ENCODE data around the gene MKNK2.
A peak's percentile ranks its signal among the peaks of the same experiment; 100 is the strongest.

The MKNK2 gene

GRCh38 chr19:2022289-2022688 is 28.8 kb downstream of the MKNK2 start:
- Histone ChIP-seq H3K27ac (ENCODE audit: low read length) (no peak overlapping the region), H3K27me3 (ENCODE audit: insufficient read depth, low read length) (no peaks in the 10 kb centered on the region), H3K4me1 (ENCODE audit: insufficient read depth, low read length) (no peaks in the 10 kb centered on the region), H3K36me3 (ENCODE audit: insufficient read depth, low read depth, low read length) (no peaks in the 10 kb centered on the region), H3K9me3 (ENCODE audit: insufficient read depth, low read depth, low read length) (0 out of 2 replicates have a peak, but pooled peaks cover 6% of the 10 kb centered on the region), H3K9ac (ENCODE audit: low read depth, low read length) (no peak overlapping the region), H3K4me3 (ENCODE audit: low read length) (no peak overlapping the region)

GRCh38 chr19:2021453-2022140 is 29.4 kb downstream of the MKNK2 start:
- no peaks in the 10 kb centered on the region for H3K36me3 ChIP-seq (ENCODE audit: insufficient read depth, low read depth, low read length)
- no peaks in the 10 kb centered on the region for H3K27me3 ChIP-seq (ENCODE audit: insufficient read depth, low read length)
- no peaks in the 10 kb centered on the region for H3K4me1 ChIP-seq (ENCODE audit: insufficient read depth, low read length)
- H3K9ac ChIP-seq (ENCODE audit: low read depth, low read length) = no peak overlapping the region
- no peak overlapping the region for H3K4me3 ChIP-seq (ENCODE audit: low read length)
- no peak overlapping the region for H3K27ac ChIP-seq (ENCODE audit: low read length)
- 0 out of 2 replicates have a peak, but pooled peaks cover 6% of the 10 kb centered on the region for H3K9me3 ChIP-seq (ENCODE audit: insufficient read depth, low read depth, low read length)

- H3K27ac ChIP-seq (ENCODE audit: low read length) = no peak overlapping the region
- H3K36me3 ChIP-seq (ENCODE audit: insufficient read depth, low read depth, low read length) = no peaks in the 10 kb centered on the region
- no peak overlapping the region for H3K9ac ChIP-seq (ENCODE audit: low read depth, low read length)
- no peak overlapping the region for H3K4me3 ChIP-seq (ENCODE audit: low read length)
- H3K9me3 ChIP-seq (ENCODE audit: insufficient read depth, low read depth, low read length) = no peaks in the 10 kb centered on the region
- no peaks in the 10 kb centered on the region for H3K27me3 ChIP-seq (ENCODE audit: insufficient read depth, low read length)
- no peaks in the 10 kb centered on the region for H3K4me1 ChIP-seq (ENCODE audit: insufficient read depth, low read length)
Measured at GRCh38 chr19:2018752-2019151, 32.3 kb downstream of the MKNK2 start.

- Histone ChIP-seq H3K4me1 (ENCODE audit: insufficient read depth, low read length) (no peaks in the 10 kb centered on the region), H3K9me3 (ENCODE audit: insufficient read depth, low read depth, low read length) (no peaks in the 10 kb centered on the region), H3K27ac (ENCODE audit: low read length) (no peak overlapping the region), H3K36me3 (ENCODE audit: insufficient read depth, low read depth, low read length) (no peaks in the 10 kb centered on the region), H3K4me3 (ENCODE audit: low read length) (no peak overlapping the region), H3K27me3 (ENCODE audit: insufficient read depth, low read length) (no peaks in the 10 kb centered on the region), H3K9ac (ENCODE audit: low read depth, low read length) (no peak overlapping the region)
Measured at GRCh38 chr19:2016041-2016807, 34.8 kb downstream of the MKNK2 start.

- Histone ChIP-seq H3K9me3 (ENCODE audit: insufficient read depth, low read depth, low read length) (no peaks in the 10 kb centered on the region), H3K36me3 (ENCODE audit: insufficient read depth, low read depth, low read length) (no peaks in the 10 kb centered on the region), H3K4me3 (ENCODE audit: low read length) (peak within 1 kb of the TSS; percentile 64), H3K4me1 (ENCODE audit: insufficient read depth, low read length) (no peaks in the 10 kb centered on the region), H3K27ac (ENCODE audit: low read length) (no peak within 1 kb of the TSS), H3K9ac (ENCODE audit: low read depth, low read length) (peak within 1 kb of the TSS; percentile 66; the same call in 1 of the 2 replicates), H3K27me3 (ENCODE audit: insufficient read depth, low read length) (no peaks in the 10 kb centered on the region)
Measured at GRCh38 chr19:2015608-2015950, 35.5 kb downstream of the MKNK2 start, which contains the start of gene BTBD2. TSS of gene BTBD2 (minus strand) at chr19:2015714. CDS start at chr19:2015703, 11 bp downstream.

- Histone ChIP-seq H3K27ac (ENCODE audit: low read length) (no peak overlapping the region), H3K9ac (ENCODE audit: low read depth, low read length) (peak overlapping the region; percentile 66; the same call in 1 of the 2 replicates), H3K9me3 (ENCODE audit: insufficient read depth, low read depth, low read length) (no peaks in the 10 kb centered on the region), H3K27me3 (ENCODE audit: insufficient read depth, low read length) (no peaks in the 10 kb centered on the region), H3K4me1 (ENCODE audit: insufficient read depth, low read length) (no peaks in the 10 kb centered on the region), H3K4me3 (ENCODE audit: low read length) (peak overlapping the region; percentile 64), H3K36me3 (ENCODE audit: insufficient read depth, low read depth, low read length) (no peaks in the 10 kb centered on the region)
Measured at GRCh38 chr19:2014731-2015607, 36.1 kb downstream of the MKNK2 start.

GRCh38 chr19:2014131-2014571 is 36.9 kb downstream of the MKNK2 start:
- Histone ChIP-seq H3K4me3 (ENCODE audit: low read length) (no peak overlapping the region), H3K9me3 (ENCODE audit: insufficient read depth, low read depth, low read length) (no peaks in the 10 kb centered on the region), H3K9ac (ENCODE audit: low read depth, low read length) (no peak overlapping the region), H3K27me3 (ENCODE audit: insufficient read depth, low read length) (no peaks in the 10 kb centered on the region), H3K36me3 (ENCODE audit: insufficient read depth, low read depth, low read length) (no peaks in the 10 kb centered on the region), H3K27ac (ENCODE audit: low read length) (no peak overlapping the region), H3K4me1 (ENCODE audit: insufficient read depth, low read length) (no peaks in the 10 kb centered on the region)

- no peak overlapping the region for H3K4me3 ChIP-seq (ENCODE audit: low read length)
- H3K36me3 ChIP-seq (ENCODE audit: insufficient read depth, low read depth, low read length) = no peaks in the 10 kb centered on the region
- H3K4me1 ChIP-seq (ENCODE audit: insufficient read depth, low read length) = no peaks in the 10 kb centered on the region
- no peaks in the 10 kb centered on the region for H3K9me3 ChIP-seq (ENCODE audit: insufficient read depth, low read depth, low read length)
- H3K27me3 ChIP-seq (ENCODE audit: insufficient read depth, low read length) = no peaks in the 10 kb centered on the region
- no peak overlapping the region for H3K9ac ChIP-seq (ENCODE audit: low read depth, low read length)
- H3K27ac ChIP-seq (ENCODE audit: low read length) = no peak overlapping the region
Measured at GRCh38 chr19:2013683-2013961, 37.4 kb downstream of the MKNK2 start.

- Histone ChIP-seq H3K9me3 (ENCODE audit: insufficient read depth, low read depth, low read length) (no peaks in the 10 kb centered on the region), H3K9ac (ENCODE audit: low read depth, low read length) (no peak overlapping the region), H3K4me1 (ENCODE audit: insufficient read depth, low read length) (no peaks in the 10 kb centered on the region), H3K4me3 (ENCODE audit: low read length) (no peak overlapping the region), H3K27ac (ENCODE audit: low read length) (no peak overlapping the region), H3K36me3 (ENCODE audit: insufficient read depth, low read depth, low read length) (no peaks in the 10 kb centered on the region), H3K27me3 (ENCODE audit: insufficient read depth, low read length) (no peaks in the 10 kb centered on the region)
Measured at GRCh38 chr19:2012941-2013682, 37.9 kb downstream of the MKNK2 start.

- Histone ChIP-seq H3K4me3 (ENCODE audit: low read length) (no peak overlapping the region), H3K27ac (ENCODE audit: low read length) (no peak overlapping the region), H3K9me3 (ENCODE audit: insufficient read depth, low read depth, low read length) (no peaks in the 10 kb centered on the region), H3K36me3 (ENCODE audit: insufficient read depth, low read depth, low read length) (no peaks in the 10 kb centered on the region), H3K9ac (ENCODE audit: low read depth, low read length) (no peak overlapping the region), H3K4me1 (ENCODE audit: insufficient read depth, low read length) (no peaks in the 10 kb centered on the region), H3K27me3 (ENCODE audit: insufficient read depth, low read length) (no peaks in the 10 kb centered on the region)
Measured at GRCh38 chr19:2011169-2011568, 39.9 kb downstream of the MKNK2 start.

GRCh38 chr19:2010135-2010668 is 40.8 kb downstream of the MKNK2 start:
- H3K27me3 ChIP-seq (ENCODE audit: insufficient read depth, low read length) = no peaks in the 10 kb centered on the region
- no peak overlapping the region for H3K27ac ChIP-seq (ENCODE audit: low read length)
- no peak overlapping the region for H3K4me3 ChIP-seq (ENCODE audit: low read length)
- no peaks in the 10 kb centered on the region for H3K36me3 ChIP-seq (ENCODE audit: insufficient read depth, low read depth, low read length)
- H3K9me3 ChIP-seq (ENCODE audit: insufficient read depth, low read depth, low read length) = no peaks in the 10 kb centered on the region
- no peaks in the 10 kb centered on the region for H3K4me1 ChIP-seq (ENCODE audit: insufficient read depth, low read length)
- no peak overlapping the region for H3K9ac ChIP-seq (ENCODE audit: low read depth, low read length)

Measured in iPS-20b (cell line).